MM.1S (cell line): ENCODE results near the gene ARHGAP42.

Experiments used
- EZH2 ChIP-seq: fragments of 300-600 bp; sonication (generic); optimal IDR thresholded peaks from 2 replicates; pipeline ENCODE3; 2017; ENCODE audit warnings: low read depth, mild to moderate bottlenecking, antibody characterized with exemption, low read length, mixed read lengths
- TF ChIP-seq, protein P1 (sequence below): fragments of 300-600 bp; sonication (generic); IDR thresholded peaks from 2 replicates; pipeline ENCODE4 v1.5.1; 2016; ENCODE audit warnings: antibody characterized with exemption, low read length, mixed read lengths

GRCh38 chr11:100849901-100850235 is 162.8 kb downstream of the ARHGAP42 start:
- TF ChIP-seq, protein P1, sequence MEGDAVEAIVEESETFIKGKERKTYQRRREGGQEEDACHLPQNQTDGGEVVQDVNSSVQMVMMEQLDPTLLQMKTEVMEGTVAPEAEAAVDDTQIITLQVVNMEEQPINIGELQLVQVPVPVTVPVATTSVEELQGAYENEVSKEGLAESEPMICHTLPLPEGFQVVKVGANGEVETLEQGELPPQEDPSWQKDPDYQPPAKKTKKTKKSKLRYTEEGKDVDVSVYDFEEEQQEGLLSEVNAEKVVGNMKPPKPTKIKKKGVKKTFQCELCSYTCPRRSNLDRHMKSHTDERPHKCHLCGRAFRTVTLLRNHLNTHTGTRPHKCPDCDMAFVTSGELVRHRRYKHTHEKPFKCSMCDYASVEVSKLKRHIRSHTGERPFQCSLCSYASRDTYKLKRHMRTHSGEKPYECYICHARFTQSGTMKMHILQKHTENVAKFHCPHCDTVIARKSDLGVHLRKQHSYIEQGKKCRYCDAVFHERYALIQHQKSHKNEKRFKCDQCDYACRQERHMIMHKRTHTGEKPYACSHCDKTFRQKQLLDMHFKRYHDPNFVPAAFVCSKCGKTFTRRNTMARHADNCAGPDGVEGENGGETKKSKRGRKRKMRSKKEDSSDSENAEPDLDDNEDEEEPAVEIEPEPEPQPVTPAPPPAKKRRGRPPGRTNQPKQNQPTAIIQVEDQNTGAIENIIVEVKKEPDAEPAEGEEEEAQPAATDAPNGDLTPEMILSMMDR = no peak
- no peak for TF ChIP-seq EZH2
